HCT116 (cell line): ENCODE results near the gene ADARB2. TPM values are rescaled to one million over a fixed set of nuclear protein-coding genes. Genes with fewer than 3 reads are reported as not detected.

Experiments
- ATAC-seq: fragments of 200-7000 bp; cut with Tn5 transposase; 2 replicates; pipeline ENCODE4 v1.9.1; 2020; ENCODE audit warnings: mild to moderate bottlenecking, moderate library complexity
- BruUV-seq: library from RNA; stranded (reverse); fragments of 400-500 nt; replicated peaks from 2 replicates; lab custom pipeline; 2021; lab: Mats Ljungman, UMichigan
- CTCF ChIA-PET: fragments of 300-600 bp; sonication (Branson Sonifier 250); formaldehyde crosslinking; loops from one replicate; lab custom pipeline; 2021; ENCODE audit warnings: antibody characterized with exemption; lab: Charles Lee
- POLR2A ChIA-PET: fragments of 300-600, 350-600 bp; sonication (Branson Sonifier 250); formaldehyde crosslinking; loops from one replicate; lab custom pipeline; 2021; ENCODE audit warnings: antibody characterized with exemption; lab: Charles Lee
- RAD21 ChIA-PET, 2 experiments: fragments of 300-600 bp; sonication (Branson Sonifier 250); formaldehyde crosslinking; loops; one replicate each; lab custom pipeline; 2023; ENCODE audit warnings: low total read pairs in 2 of 2; ENCODE audit not compliant: uncharacterized antibody in 2 of 2, unreplicated experiment in 2 of 2, low non-redundant PET in 1 of 2; lab: Charles Lee
- DNase-seq: peaks from one replicate; pipeline ENCODE4 v3.0.0-alpha.2; 2010; ENCODE audit warnings: low read depth, low spot score
- H2AFZ ChIP-seq: fragments of 200-600 bp; shearing (Covaris generic), sonication (generic); 2 replicates; pipeline ENCODE4 v1.6.1; 2017; ENCODE audit warnings: low read depth, mixed run types, mixed read lengths, antibody characterized with exemption, low read length; ENCODE audit not compliant: poor library complexity, severe bottlenecking
- H3K27ac ChIP-seq: 2 replicates; pipeline ENCODE4 v1.5.1; 2012; ENCODE audit warnings: low read depth, low read length
- H3K27me3 ChIP-seq: fragments of 200-600 bp; sonication (generic); 2 replicates; pipeline ENCODE4 v1.6.1; 2016; ENCODE audit warnings: mixed run types, low read length, mixed read lengths; ENCODE audit not compliant: insufficient read depth
- H3K36me3 ChIP-seq, 2 experiments: fragments of 200-500 bp in 1 of 2; fragments of 200-600 bp in 1 of 2; sonication (Bioruptor generic) in 1 of 2; sonication (generic) in 1 of 2; 2 replicates each; pipeline versions ENCODE4 v1.5.1 to v1.6.1; 2014 to 2016; ENCODE audit warnings: low read length in 2 of 2, inconsistent platforms in 1 of 2, mixed read lengths in 1 of 2, mixed run types in 1 of 2; ENCODE audit not compliant: insufficient read depth in 2 of 2, control insufficient read depth in 1 of 2
- H3K4me1 ChIP-seq, 2 experiments: fragments of 200-600 bp in 1 of 2; sonication (generic) in 1 of 2; 2 replicates each; pipeline versions ENCODE4 v1.5.1 to v1.6.1; 2012 to 2017; ENCODE audit warnings: low read length in 2 of 2, inconsistent platforms in 1 of 2, mild to moderate bottlenecking in 1 of 2, mixed read lengths in 1 of 2, mixed run types in 1 of 2, moderate library complexity in 1 of 2; ENCODE audit not compliant: insufficient read depth in 2 of 2, control insufficient read depth in 1 of 2
- H3K4me2 ChIP-seq: fragments of 200-600 bp; sonication (generic); 2 replicates; pipeline ENCODE4 v1.6.1; 2017; ENCODE audit warnings: mixed run types, low read length, mixed read lengths
- H3K4me3 ChIP-seq, 2 experiments: fragments of 200-600 bp in 1 of 2; sonication (generic) in 1 of 2; replicated peaks in 1 of 2; 2 replicates each; pipeline ENCODE4 v1.5.1; 2011 to 2016; ENCODE audit warnings: low read length in 2 of 2, control low read depth in 1 of 2, low read depth in 1 of 2, mild to moderate bottlenecking in 1 of 2, mixed read lengths in 1 of 2, mixed run types in 1 of 2
- H3K79me2 ChIP-seq: fragments of 200-600 bp; sonication (generic); 2 replicates; pipeline ENCODE4 v1.6.1; 2017; ENCODE audit warnings: mild to moderate bottlenecking, mixed run types, low read length, moderate library complexity, mixed read lengths; ENCODE audit not compliant: insufficient read depth
- H3K9ac ChIP-seq: fragments of 200-600 bp; sonication (generic); 2 replicates; pipeline ENCODE4 v1.6.1; 2016; ENCODE audit warnings: low read length, mixed read lengths
- H3K9me2 ChIP-seq: fragments of 200-600 bp; sonication (generic), shearing (Covaris generic); 2 replicates; pipeline ENCODE4 v1.6.1; 2017; ENCODE audit warnings: mixed run types, mild to moderate bottlenecking, moderate library complexity; ENCODE audit not compliant: insufficient read depth
- H3K9me3 ChIP-seq, 2 experiments: fragments of 200-500 bp in 1 of 2; fragments of 200-600 bp in 1 of 2; sonication (Bioruptor generic) in 1 of 2; sonication (generic) in 1 of 2; 2 replicates each; pipeline ENCODE4 v1.6.1; 2014 to 2017; ENCODE audit warnings: low read length in 2 of 2, mixed read lengths in 2 of 2, inconsistent platforms in 1 of 2, low read depth in 1 of 2, mild to moderate bottlenecking in 1 of 2, mixed run types in 1 of 2, moderate library complexity in 1 of 2; ENCODE audit not compliant: control insufficient read depth in 1 of 2, insufficient read depth in 1 of 2
- H4K20me1 ChIP-seq: fragments of 200-600 bp; sonication (generic), shearing (Covaris generic); 2 replicates; pipeline ENCODE4 v1.6.1; 2017; ENCODE audit warnings: mixed run types, mild to moderate bottlenecking, moderate library complexity; ENCODE audit not compliant: insufficient read depth
- CBX3 ChIP-seq: IDR thresholded peaks from 2 replicates; pipeline ENCODE4 v1.6.1; 2012; ENCODE audit warnings: low read depth
- CEBPB ChIP-seq: IDR thresholded peaks from 2 replicates; pipeline ENCODE4 v1.6.1; 2012; ENCODE audit warnings: low read depth
- ELF1 ChIP-seq: IDR thresholded peaks from 2 replicates; pipeline ENCODE4 v1.6.1; 2012; ENCODE audit warnings: low read depth, borderline replicate concordance
- EZH2 ChIP-seq: fragments of 200-600 bp; sonication (generic); IDR thresholded peaks from 2 replicates; pipeline ENCODE4 v1.6.1; 2017; ENCODE audit warnings: antibody characterized with exemption, mixed run types
- FOSL1 ChIP-seq: IDR thresholded peaks from 2 replicates; pipeline ENCODE4 v1.6.1; 2012; ENCODE audit warnings: low read depth
- POLR2A ChIP-seq: IDR thresholded peaks from 2 replicates; pipeline ENCODE4 v1.7.0; 2011; ENCODE audit warnings: borderline replicate concordance; ENCODE audit not compliant: insufficient read depth, insufficient read length; ENCODE audit errors: extremely low read depth
- SIN3A ChIP-seq: IDR thresholded peaks from 2 replicates; pipeline ENCODE4 v1.6.1; 2012; ENCODE audit warnings: low read depth
- SP1 ChIP-seq: IDR thresholded peaks from 2 replicates; pipeline ENCODE4 v1.6.1; 2012; ENCODE audit warnings: low read depth
- YY1 ChIP-seq: IDR thresholded peaks from 2 replicates; pipeline ENCODE4 v1.6.1; 2011; ENCODE audit warnings: low read length, low read depth, moderate library complexity, mild to moderate bottlenecking; ENCODE audit not compliant: insufficient replicate concordance; ENCODE audit errors: extremely low read depth
- intact Hi-C: fragments of 100-400 bp; cut with micrococcal nuclease; formaldehyde crosslinking; loops from 2 replicates; pipeline ENCODE4 v1.10.0; 2022
- total RNA-seq: library from RNA; stranded (reverse); gene quantifications from one replicate; pipeline ENCODE4 v1.2.1, GENCODE V29; 2021; ENCODE audit not compliant: unreplicated experiment
- TF ChIP-seq, protein P1 (sequence below): IDR thresholded peaks from 2 replicates; pipeline ENCODE4 v1.6.1; 2012; ENCODE audit warnings: low read depth

The ADARB2 gene
- total RNA-seq, 1 experiment from 2014 or later: not detected

DNA sequence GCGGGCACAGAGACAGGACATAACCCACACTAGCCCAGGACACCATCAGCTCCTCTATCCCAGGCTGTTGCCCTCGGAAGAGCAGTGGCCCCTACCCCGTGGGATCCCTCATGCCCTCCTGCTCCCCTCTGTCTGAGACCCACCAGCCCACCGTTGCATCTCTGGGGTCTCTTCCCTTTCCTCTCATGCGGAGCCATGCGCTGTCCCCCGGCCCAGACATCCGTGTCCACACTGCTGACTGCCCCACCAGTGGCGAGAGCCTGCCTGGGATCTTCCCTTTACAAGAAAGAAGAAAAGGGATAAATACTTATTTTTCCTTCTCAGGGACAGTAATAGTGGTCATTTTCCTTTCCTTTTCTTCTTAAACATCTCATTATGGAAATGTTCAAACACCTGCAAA, 565.7 kb downstream of the ADARB2 start:
- H3K9me2 ChIP-seq: no peaks in the 10 kb centered on the region
- no peak for DNase-seq
- ChIA-PET RAD21 (no interaction called here), POLR2A (no interaction called here), CTCF (no interaction called here)
- TF ChIP-seq CEBPB: no peak
- no peak for TF ChIP-seq SIN3A
- no peak for TF ChIP-seq POLR2A
- no peak for TF ChIP-seq YY1
- no peak for TF ChIP-seq EZH2
- TF ChIP-seq, protein P1, sequence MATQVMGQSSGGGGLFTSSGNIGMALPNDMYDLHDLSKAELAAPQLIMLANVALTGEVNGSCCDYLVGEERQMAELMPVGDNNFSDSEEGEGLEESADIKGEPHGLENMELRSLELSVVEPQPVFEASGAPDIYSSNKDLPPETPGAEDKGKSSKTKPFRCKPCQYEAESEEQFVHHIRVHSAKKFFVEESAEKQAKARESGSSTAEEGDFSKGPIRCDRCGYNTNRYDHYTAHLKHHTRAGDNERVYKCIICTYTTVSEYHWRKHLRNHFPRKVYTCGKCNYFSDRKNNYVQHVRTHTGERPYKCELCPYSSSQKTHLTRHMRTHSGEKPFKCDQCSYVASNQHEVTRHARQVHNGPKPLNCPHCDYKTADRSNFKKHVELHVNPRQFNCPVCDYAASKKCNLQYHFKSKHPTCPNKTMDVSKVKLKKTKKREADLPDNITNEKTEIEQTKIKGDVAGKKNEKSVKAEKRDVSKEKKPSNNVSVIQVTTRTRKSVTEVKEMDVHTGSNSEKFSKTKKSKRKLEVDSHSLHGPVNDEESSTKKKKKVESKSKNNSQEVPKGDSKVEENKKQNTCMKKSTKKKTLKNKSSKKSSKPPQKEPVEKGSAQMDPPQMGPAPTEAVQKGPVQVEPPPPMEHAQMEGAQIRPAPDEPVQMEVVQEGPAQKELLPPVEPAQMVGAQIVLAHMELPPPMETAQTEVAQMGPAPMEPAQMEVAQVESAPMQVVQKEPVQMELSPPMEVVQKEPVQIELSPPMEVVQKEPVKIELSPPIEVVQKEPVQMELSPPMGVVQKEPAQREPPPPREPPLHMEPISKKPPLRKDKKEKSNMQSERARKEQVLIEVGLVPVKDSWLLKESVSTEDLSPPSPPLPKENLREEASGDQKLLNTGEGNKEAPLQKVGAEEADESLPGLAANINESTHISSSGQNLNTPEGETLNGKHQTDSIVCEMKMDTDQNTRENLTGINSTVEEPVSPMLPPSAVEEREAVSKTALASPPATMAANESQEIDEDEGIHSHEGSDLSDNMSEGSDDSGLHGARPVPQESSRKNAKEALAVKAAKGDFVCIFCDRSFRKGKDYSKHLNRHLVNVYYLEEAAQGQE: no peak
- no peak for TF ChIP-seq CBX3
- no peak for TF ChIP-seq SP1
- TF ChIP-seq ELF1: no peak
- TF ChIP-seq FOSL1: no peak
- no peaks in the 10 kb centered on the region for H3K9me3 ChIP-seq
- no peak for ATAC-seq
- H3K27me3 ChIP-seq: peaks cover 12% of the 10 kb centered on the region
- H3K27ac ChIP-seq: no peak overlapping the region
- no peak overlapping the region for H2AFZ ChIP-seq
- H3K4me2 ChIP-seq: no peak overlapping the region
- no peak overlapping the region for H3K9ac ChIP-seq
- H3K36me3 ChIP-seq: no peaks in the 10 kb centered on the region
- H3K4me3 ChIP-seq: no peak overlapping the region
- no peaks in the 10 kb centered on the region for H3K79me2 ChIP-seq
- BruUV-seq: no TSS peak
- no peaks in the 10 kb centered on the region for H4K20me1 ChIP-seq
- H3K4me1 ChIP-seq: no peaks in the 10 kb centered on the region
- intact Hi-C loops: no loop called here
